ENCODE data around the gene PI4KA.

Gene PI4KA

DNA sequence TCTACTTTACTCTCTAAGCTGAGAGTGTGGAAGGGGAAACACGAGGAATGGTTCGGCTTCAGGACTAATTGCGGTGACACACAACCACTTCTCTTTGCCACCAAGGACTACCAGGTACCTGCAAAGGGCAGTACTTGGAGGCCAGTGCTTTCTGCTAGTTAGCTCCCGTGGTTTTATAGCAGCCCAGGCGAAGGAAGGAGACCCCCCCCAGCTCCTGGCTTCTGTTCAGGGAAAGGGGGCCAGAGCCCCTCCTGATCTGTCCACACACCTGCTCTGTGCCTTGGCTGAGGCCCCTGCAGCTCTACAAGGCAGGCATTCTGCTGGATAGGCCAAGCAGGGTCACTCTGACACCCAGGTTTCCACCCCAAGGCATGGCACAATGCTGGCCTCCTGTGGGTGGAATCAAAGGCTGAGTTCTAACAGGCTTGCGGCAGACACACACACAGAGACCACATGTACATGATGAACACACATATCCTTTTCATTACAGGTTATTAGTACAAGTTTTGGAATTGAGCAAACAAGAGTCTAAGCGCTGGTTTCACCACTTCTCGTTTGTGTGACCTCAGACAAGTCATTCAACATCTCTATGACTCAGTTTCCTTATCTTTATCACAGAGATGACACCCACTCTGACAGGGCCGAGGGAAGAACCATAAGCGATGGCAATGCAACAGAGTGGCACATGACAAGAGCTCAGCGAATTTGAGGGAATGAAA, 77.2 kb downstream of the PI4KA start:
- H3K27ac ChIP-seq = no peak overlapping the region
- no peak for TF ChIP-seq ZFX (IDR thresholded peaks at IDR 0.05)
- TF ChIP-seq, protein P1, sequence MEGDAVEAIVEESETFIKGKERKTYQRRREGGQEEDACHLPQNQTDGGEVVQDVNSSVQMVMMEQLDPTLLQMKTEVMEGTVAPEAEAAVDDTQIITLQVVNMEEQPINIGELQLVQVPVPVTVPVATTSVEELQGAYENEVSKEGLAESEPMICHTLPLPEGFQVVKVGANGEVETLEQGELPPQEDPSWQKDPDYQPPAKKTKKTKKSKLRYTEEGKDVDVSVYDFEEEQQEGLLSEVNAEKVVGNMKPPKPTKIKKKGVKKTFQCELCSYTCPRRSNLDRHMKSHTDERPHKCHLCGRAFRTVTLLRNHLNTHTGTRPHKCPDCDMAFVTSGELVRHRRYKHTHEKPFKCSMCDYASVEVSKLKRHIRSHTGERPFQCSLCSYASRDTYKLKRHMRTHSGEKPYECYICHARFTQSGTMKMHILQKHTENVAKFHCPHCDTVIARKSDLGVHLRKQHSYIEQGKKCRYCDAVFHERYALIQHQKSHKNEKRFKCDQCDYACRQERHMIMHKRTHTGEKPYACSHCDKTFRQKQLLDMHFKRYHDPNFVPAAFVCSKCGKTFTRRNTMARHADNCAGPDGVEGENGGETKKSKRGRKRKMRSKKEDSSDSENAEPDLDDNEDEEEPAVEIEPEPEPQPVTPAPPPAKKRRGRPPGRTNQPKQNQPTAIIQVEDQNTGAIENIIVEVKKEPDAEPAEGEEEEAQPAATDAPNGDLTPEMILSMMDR (conservative IDR thresholded peaks at IDR 0.05) = no peak

DNA sequence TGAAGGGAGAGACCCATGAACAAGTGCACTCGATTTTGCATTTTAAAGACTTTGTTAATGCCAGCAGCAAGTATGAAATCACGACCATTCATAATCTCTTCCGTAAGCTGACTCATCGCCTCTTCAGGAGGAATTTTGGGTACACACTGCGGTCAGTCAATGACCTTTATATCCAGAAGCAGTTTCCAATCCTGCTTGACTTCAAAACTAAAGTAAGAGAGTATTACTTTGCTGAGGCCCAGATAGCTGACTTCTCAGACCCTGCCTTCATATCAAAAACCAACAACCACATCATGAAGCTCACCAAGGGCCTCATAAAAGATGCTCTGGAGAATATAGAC, 78.8 kb downstream of the PI4KA start:
- H3K27ac ChIP-seq = no peak overlapping the region; the same call in 1 of the 2 replicates
- TF ChIP-seq, protein P1 (conservative IDR thresholded peaks at IDR 0.05) = no peak
- TF ChIP-seq ZFX (IDR thresholded peaks at IDR 0.05) = no peak

DNA sequence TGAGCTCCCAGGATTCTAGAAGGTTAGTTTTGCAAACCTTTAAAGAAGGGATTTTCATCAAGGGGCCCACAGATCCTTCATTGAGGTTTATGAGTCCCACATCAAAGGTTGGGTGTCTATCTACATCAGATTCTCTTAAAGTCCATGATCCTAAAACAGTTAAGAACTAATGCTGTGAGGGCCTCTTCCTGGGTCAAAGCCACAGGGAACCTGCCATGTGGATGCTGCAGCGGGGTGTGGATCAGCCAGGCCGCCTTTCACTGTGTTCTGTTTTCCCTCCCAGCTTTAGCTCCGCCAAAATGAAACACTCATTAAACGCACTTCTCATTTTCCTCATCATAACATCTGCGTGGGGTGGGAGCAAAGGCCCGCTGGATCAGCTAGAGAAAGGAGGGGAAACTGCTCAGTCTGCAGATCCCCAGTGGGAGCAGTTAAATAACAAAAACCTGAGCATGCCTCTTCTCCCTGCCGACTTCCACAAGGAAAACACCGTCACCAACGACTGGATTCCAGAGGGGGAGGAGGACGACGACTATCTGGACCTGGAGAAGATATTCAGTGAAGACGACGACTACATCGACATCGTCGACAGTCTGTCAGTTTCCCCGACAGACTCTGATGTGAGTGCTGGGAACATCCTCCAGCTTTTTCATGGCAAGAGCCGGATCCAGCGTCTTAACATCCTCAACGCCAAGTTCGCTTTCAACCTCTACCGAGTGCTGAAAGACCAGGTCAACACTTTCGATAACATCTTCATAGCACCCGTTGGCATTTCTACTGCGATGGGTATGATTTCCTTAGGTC, 79.4 kb downstream of the PI4KA start:
- peak overlapping the region; percentile 93 for H3K27ac ChIP-seq

DNA sequence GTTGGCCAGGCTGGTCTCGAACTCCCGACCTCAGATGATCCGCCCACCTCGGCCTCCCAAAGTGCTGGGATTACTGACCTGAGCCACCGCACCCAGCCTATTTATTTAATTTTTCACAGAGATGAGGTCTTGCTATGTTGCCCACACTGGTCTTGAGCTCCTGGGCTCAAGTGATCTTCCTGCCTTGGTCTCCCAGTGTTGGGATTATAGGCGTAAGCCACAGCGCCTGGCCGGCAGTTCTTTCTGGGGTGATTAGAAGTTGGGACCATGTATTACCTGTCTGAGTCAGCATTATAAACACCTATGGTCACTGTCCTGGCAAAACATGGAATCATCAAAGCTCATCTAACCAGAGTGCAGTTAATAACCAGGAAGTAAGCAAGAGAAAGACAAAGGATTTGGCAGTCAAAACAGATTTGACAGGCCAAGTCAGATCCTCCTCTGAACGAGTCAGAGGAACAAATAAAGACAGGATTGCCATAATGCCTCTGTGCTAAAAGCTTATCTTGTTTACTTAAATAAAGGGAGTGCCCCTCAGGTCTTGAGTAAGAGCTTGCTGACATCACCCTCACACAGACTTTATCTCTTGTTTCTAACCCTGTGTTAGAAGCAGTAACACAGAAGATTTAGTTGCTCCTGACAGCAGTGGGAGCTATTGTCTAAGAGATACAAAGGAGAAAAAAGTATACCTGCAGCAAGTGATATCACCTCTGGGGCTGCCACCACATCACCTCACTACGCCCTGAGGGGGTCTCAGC, 81.0 kb downstream of the PI4KA start:
- H3K27ac ChIP-seq = peak overlapping the region; percentile 93
- TF ChIP-seq, protein P1 (conservative IDR thresholded peaks at IDR 0.05) = peak; percentile 62
- TF ChIP-seq ZFX (IDR thresholded peaks at IDR 0.05) = no peak

More for the DNA sequence above, 79.4 kb downstream of the PI4KA start:
- TF ChIP-seq ZFX (IDR thresholded peaks at IDR 0.05) = no peak

DNA sequence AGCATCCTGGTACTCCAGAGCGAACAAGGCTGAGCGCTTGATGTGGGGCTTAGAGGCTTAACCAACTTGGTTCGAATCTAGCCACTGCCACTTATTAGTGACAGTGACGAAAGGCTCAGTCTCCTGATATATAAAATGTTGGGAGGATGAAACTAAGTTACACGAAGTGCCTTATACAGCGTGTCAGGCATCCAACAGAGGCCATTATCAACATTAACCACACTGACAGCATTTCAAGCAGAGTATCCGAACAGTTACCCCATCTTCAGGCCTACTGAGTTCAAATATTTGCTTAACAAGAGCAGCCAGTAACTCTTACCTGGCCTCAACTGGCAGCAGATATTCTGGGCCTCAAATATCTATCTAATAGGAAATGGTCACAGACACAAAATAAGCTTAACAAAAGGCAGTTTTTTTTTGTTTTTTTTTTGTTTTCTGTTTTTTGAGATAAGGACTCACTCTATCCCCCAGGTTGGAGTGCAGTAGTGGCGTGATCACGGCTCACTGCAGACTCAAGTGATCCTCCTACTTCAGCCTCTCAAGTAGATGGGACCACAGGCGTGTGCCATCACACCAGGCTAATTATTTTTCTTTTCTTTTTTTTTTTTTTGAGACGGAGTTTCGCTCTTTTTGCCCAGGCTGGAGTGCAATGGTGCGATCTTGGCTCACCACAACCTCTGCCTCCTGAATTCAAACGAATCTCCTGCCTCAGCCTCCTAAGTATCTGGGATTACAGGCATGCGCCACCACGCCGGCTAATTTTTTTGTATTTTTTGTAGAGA, 81.8 kb downstream of the PI4KA start:
- H3K27ac ChIP-seq = peak overlapping the region; percentile 93
- no peak for TF ChIP-seq ZFX (IDR thresholded peaks at IDR 0.05)
- TF ChIP-seq, protein P1 (conservative IDR thresholded peaks at IDR 0.05) = no peak

DNA sequence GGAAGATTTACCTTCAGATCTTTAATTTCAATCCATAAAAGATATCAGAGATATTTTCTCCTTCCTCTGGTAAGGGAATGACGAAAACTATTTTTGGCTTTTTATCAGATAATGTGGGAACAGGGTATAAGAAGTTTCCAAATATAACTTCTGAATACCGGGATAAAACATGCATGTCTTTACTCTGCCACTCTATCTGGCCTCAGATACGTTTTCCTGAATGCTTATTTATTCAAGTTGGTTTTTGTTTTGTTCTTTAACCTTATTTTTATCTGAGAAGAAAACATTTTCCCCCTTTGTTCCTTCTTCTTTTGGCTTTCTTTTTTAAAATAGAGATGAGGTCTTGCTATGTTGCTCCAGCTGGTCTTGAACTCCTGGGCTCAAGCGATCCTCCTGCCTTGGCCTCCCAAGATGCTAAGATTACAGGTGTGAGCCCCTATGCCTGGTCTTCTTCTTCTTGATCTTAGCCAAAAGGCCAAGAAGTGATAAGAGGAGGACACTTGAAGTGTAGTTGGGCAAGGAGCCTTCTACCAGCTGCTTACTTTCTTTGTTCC, 83.2 kb downstream of the PI4KA start:
- TF ChIP-seq ZFX (IDR thresholded peaks at IDR 0.05) = no peak
- TF ChIP-seq, protein P1 (conservative IDR thresholded peaks at IDR 0.05) = no peak
- H3K27ac ChIP-seq = no peak overlapping the region; the same call in 1 of the 2 replicates

DNA sequence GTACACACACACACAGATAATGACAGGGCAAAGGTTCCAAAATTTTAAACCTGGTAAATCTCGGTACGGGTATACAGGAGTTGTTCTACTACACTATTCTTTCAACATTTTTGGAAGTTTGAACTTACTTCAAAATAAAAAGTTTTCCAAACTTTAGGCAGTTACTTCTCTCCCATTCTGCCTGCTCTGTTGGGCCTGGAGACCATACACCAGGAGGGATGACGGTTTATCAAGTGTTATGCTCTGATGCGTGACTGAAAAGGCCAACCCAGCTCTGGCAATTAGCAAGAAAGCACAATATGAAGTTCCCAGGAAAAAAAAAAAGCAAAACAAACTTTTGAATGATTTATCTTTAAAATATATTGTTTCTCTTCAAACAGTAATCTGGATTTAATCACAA, 83.7 kb downstream of the PI4KA start:
- no peak for TF ChIP-seq ZFX (IDR thresholded peaks at IDR 0.05)
- TF ChIP-seq, protein P1 (conservative IDR thresholded peaks at IDR 0.05) = no peak
- no peak overlapping the region for H3K27ac ChIP-seq

Measured in C4-2B (cell line).